ENCODE results near the gene NHSL2. TPM values are rescaled to one million over a fixed set of nuclear protein-coding genes. Genes with fewer than 3 reads are reported as not detected.

NHSL2 gene
- total RNA-seq, 1 donor from 2014 or later = 57.6 TPM

DNA sequence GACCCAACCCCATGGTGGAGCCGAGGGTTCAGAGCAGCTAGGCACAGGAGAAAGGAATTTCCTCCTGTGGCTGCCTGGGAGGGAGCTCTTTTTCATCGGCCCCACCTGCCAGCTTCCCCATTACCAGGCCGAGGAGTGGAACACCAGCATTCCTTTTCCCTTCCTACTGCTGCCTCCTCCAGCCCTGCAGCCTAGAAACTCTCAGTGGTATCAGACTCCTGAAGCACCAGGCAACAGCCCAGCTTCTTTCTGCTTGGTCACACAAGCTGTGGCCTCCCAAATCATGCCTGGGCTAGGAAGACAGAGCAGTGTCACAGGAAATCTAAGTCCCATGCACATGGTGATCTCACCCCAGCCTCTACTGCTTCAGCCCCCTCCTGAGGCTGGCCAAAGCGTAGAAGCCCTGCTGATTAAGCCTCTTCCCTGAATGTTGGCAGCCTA lies 191.0 kb downstream of the NHSL2 start:
- Mint-ChIP-seq H3K4me1 (ENCODE audit: unreplicated experiment) (peaks cover 34% of the 10 kb centered on the region), H3K27me3 (ENCODE audit: unreplicated experiment) (no peaks in the 10 kb centered on the region), H3K9me3 (ENCODE audit: unreplicated experiment) (no peaks in the 10 kb centered on the region), H3K36me3 (ENCODE audit: low read depth, unreplicated experiment) (peaks cover 12% of the 10 kb centered on the region), H3K27ac (ENCODE audit: unreplicated experiment) (peak overlapping the region; percentile 52), H3K4me3 (ENCODE audit: unreplicated experiment) (no peak overlapping the region)
- TF ChIP-seq, protein P1, sequence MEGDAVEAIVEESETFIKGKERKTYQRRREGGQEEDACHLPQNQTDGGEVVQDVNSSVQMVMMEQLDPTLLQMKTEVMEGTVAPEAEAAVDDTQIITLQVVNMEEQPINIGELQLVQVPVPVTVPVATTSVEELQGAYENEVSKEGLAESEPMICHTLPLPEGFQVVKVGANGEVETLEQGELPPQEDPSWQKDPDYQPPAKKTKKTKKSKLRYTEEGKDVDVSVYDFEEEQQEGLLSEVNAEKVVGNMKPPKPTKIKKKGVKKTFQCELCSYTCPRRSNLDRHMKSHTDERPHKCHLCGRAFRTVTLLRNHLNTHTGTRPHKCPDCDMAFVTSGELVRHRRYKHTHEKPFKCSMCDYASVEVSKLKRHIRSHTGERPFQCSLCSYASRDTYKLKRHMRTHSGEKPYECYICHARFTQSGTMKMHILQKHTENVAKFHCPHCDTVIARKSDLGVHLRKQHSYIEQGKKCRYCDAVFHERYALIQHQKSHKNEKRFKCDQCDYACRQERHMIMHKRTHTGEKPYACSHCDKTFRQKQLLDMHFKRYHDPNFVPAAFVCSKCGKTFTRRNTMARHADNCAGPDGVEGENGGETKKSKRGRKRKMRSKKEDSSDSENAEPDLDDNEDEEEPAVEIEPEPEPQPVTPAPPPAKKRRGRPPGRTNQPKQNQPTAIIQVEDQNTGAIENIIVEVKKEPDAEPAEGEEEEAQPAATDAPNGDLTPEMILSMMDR (IDR thresholded peaks at IDR 0.05; ENCODE audit: unreplicated experiment) = no peak
- DNase-seq (ENCODE audit: low spot score) = no peak

DNA sequence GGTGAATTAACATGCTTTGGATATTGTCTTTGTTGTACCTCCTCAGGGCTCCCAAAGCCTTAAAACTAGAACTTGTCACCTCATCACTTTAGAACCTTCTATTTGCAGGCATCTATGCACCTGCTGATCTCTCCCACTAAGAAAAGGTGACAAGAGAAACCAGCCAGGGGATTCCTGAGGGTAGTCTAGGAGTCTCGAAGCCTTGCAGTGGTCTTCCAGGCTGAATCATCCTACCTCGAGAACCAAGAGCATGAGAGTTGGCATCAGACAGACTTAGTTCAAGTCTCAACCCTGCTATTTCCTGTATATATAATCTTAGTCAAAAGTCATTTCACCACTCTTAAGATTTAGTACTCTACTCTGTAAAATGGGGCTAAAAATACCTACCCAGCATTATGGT lies 191.5 kb downstream of the NHSL2 start:
- Mint-ChIP-seq H3K36me3 (ENCODE audit: low read depth, unreplicated experiment) (peaks cover 12% of the 10 kb centered on the region), H3K27me3 (ENCODE audit: unreplicated experiment) (no peaks in the 10 kb centered on the region), H3K9me3 (ENCODE audit: unreplicated experiment) (no peaks in the 10 kb centered on the region), H3K4me1 (ENCODE audit: unreplicated experiment) (peaks cover 35% of the 10 kb centered on the region), H3K4me3 (ENCODE audit: unreplicated experiment) (no peak overlapping the region), H3K27ac (ENCODE audit: unreplicated experiment) (peak overlapping the region; percentile 52)
- TF ChIP-seq, protein P1 (IDR thresholded peaks at IDR 0.05; ENCODE audit: unreplicated experiment) = no peak
- DNase-seq (ENCODE audit: low spot score) = no peak

DNA sequence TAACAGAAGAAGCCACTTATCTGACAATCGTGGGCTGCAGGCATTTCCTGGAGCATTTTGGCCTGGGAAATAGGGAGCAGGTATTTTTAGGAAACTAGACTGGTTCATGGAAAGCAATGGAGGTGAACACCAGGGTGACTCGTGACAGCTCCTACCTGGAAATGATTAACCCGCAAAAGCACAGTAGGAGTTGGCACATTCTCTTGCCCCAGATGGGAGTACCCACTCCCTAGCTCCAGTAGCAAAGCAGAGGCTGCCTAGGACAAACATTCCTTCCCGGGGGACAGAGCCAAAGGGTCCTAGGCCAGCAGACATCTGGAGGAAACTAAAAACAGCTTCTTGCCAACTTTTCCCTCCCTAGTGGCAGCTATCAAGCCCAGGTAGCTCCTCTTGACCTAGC lies 192.1 kb downstream of the NHSL2 start:
- no peak for DNase-seq (ENCODE audit: low spot score)
- Mint-ChIP-seq H3K27me3 (ENCODE audit: unreplicated experiment) (no peaks in the 10 kb centered on the region), H3K36me3 (ENCODE audit: low read depth, unreplicated experiment) (peaks cover 16% of the 10 kb centered on the region), H3K9me3 (ENCODE audit: unreplicated experiment) (no peaks in the 10 kb centered on the region), H3K4me1 (ENCODE audit: unreplicated experiment) (peaks cover 38% of the 10 kb centered on the region), H3K4me3 (ENCODE audit: unreplicated experiment) (no peak overlapping the region), H3K27ac (ENCODE audit: unreplicated experiment) (no peak overlapping the region)
- TF ChIP-seq, protein P1 (IDR thresholded peaks at IDR 0.05; ENCODE audit: unreplicated experiment) = no peak

DNA sequence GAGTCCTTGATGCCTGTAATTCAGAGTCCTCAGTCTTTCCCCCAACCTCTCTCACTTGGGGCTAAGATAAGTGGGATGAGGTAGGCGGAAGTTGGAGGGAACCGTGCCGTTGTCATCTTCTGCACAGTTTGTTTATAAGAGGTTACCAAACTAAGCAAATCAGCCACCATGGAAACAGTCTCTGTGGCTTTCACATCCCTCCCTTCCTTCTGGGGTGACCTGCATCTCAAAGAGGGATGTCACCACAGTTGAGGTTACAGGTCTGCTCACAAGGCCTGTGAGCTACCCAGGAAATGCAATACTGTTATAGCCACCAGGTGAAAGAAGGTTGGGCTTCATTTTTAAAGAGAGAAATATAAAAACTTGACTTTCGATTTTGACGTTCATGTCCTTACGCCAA lies 194.8 kb downstream of the NHSL2 start:
- Mint-ChIP-seq H3K4me1 (ENCODE audit: unreplicated experiment) (peaks cover 31% of the 10 kb centered on the region), H3K27me3 (ENCODE audit: unreplicated experiment) (no peaks in the 10 kb centered on the region), H3K27ac (ENCODE audit: unreplicated experiment) (no peak overlapping the region), H3K4me3 (ENCODE audit: unreplicated experiment) (no peak overlapping the region), H3K9me3 (ENCODE audit: unreplicated experiment) (no peaks in the 10 kb centered on the region), H3K36me3 (ENCODE audit: low read depth, unreplicated experiment) (peaks cover 22% of the 10 kb centered on the region)
- TF ChIP-seq, protein P1 (IDR thresholded peaks at IDR 0.05; ENCODE audit: unreplicated experiment) = no peak
- DNase-seq (ENCODE audit: low spot score) = no peak

DNA sequence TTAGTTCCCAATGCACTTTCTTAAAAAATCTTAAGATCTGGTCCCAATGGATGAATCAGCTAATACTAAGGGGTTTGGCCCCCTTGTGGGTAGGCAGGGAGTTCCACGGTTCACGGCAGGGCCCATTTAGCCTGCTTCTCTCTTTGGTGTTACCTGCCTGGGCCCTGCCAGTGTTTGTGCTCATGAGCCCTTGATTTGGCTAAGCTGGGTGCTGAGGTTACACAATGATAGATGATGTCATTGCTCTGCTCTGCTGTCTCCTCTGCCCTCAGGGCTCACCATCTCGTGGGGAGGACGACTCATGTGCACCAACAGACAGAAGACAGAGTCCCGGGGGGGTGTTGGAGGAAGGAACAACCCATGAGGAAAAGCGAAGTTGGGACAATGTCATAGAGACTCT lies 196.7 kb downstream of the NHSL2 start:
- no peak for DNase-seq (ENCODE audit: low spot score)
- Mint-ChIP-seq H3K4me3 (ENCODE audit: unreplicated experiment) (peak overlapping the region; percentile 6), H3K36me3 (ENCODE audit: low read depth, unreplicated experiment) (peaks cover 31% of the 10 kb centered on the region), H3K9me3 (ENCODE audit: unreplicated experiment) (no peaks in the 10 kb centered on the region), H3K27me3 (ENCODE audit: unreplicated experiment) (no peaks in the 10 kb centered on the region), H3K27ac (ENCODE audit: unreplicated experiment) (peak overlapping the region; percentile 40), H3K4me1 (ENCODE audit: unreplicated experiment) (peaks cover 24% of the 10 kb centered on the region)
- TF ChIP-seq, protein P1 (IDR thresholded peaks at IDR 0.05; ENCODE audit: unreplicated experiment) = no peak

All from endothelial cell (in vitro differentiated cells).